Neuronal stem cell (in vitro differentiated cells): ENCODE results near the gene SPATA19.
A peak's percentile ranks its signal among the peaks of the same experiment; 100 is the strongest.
"Not testable (repeated sequence)": the region's sequence is repeated elsewhere in the genome, so short reads cannot be mapped to it uniquely, and the experiment has no call there.

Experiments
- DNase-seq: peaks from one replicate; pipeline ENCODE4 v3.0.0-alpha.2; 2013; ENCODE audit warnings: low spot score
- H2AFZ ChIP-seq: one replicate; pipeline ENCODE4 v1.6.1; 2013; ENCODE audit warnings: mild to moderate bottlenecking, low read length, inconsistent platforms
- H2AK5ac ChIP-seq: 2 replicates; pipeline ENCODE4 v1.6.1; 2013; ENCODE audit warnings: low read depth, mild to moderate bottlenecking, inconsistent platforms, low read length, moderate library complexity, mixed read lengths
- H2BK120ac ChIP-seq: 2 replicates; pipeline ENCODE4 v1.6.1; 2013; ENCODE audit warnings: low read depth, mild to moderate bottlenecking, inconsistent platforms, low read length, moderate library complexity, mixed read lengths
- H2BK12ac ChIP-seq: one replicate; pipeline ENCODE4 v1.6.1; 2013; ENCODE audit warnings: low read length, inconsistent platforms
- H2BK15ac ChIP-seq: 2 replicates; pipeline ENCODE4 v1.6.1; 2013; ENCODE audit warnings: mild to moderate bottlenecking, low read length, inconsistent platforms, mixed read lengths
- H2BK5ac ChIP-seq: one replicate; pipeline ENCODE4 v1.6.1; 2013; ENCODE audit warnings: inconsistent platforms, mild to moderate bottlenecking, low read length, moderate library complexity
- H3K14ac ChIP-seq: one replicate; pipeline ENCODE4 v1.6.1; 2013; ENCODE audit warnings: low read length, inconsistent platforms
- H3K18ac ChIP-seq: 2 replicates; pipeline ENCODE4 v1.6.1; 2013; ENCODE audit warnings: low read length, inconsistent platforms
- H3K23ac ChIP-seq: 2 replicates; pipeline ENCODE4 v1.6.1; 2013; ENCODE audit warnings: low read depth, mild to moderate bottlenecking, mixed read lengths, low read length, inconsistent platforms; ENCODE audit not compliant: poor library complexity
- H3K27ac ChIP-seq: replicated peaks from 3 replicates; pipeline ENCODE4 v1.5.1; 2013; ENCODE audit warnings: low read length, inconsistent platforms
- H3K27me3 ChIP-seq, 3 experiments: 2 replicates each; pipeline ENCODE4 v1.6.1; 2013; ENCODE audit warnings: low read length in 3 of 3, mild to moderate bottlenecking in 2 of 3, inconsistent platforms in 1 of 3, low read depth in 1 of 3, mixed read lengths in 1 of 3, moderate library complexity in 1 of 3; ENCODE audit not compliant: control insufficient read depth in 3 of 3, insufficient read depth in 3 of 3
- H3K36me3 ChIP-seq, 2 donors: replicated peaks in 1 of 2; 2 replicates each; pipeline ENCODE4 v1.6.1; 2013; ENCODE audit warnings: low read length in 2 of 2; ENCODE audit not compliant: control insufficient read depth in 2 of 2, insufficient read depth in 2 of 2
- H3K4ac ChIP-seq: 2 replicates; pipeline ENCODE4 v1.6.1; 2013; ENCODE audit warnings: inconsistent platforms, mild to moderate bottlenecking, low read length, moderate library complexity
- H3K4me1 ChIP-seq, 2 donors: 1 replicate in 1 of 2; 2 replicates in 1 of 2; pipeline ENCODE4 v1.6.1; 2013; ENCODE audit warnings: low read length in 2 of 2, low read depth in 1 of 2; ENCODE audit not compliant: control insufficient read depth in 2 of 2, insufficient read depth in 1 of 2
- H3K4me2 ChIP-seq: one replicate; pipeline ENCODE4 v1.6.1; 2013; ENCODE audit warnings: mild to moderate bottlenecking, low read length, inconsistent platforms; ENCODE audit not compliant: insufficient read depth, poor library complexity, severe bottlenecking
- H3K4me3 ChIP-seq, 2 donors: 2 replicates each; pipeline ENCODE4 v1.5.1; 2013; ENCODE audit warnings: low read length in 2 of 2, mild to moderate bottlenecking in 2 of 2, inconsistent platforms in 1 of 2, moderate library complexity in 1 of 2
- H3K79me1 ChIP-seq: one replicate; pipeline ENCODE4 v1.6.1; 2013; ENCODE audit warnings: low read depth, mild to moderate bottlenecking, inconsistent platforms, low read length, moderate library complexity
- H3K9ac ChIP-seq: one replicate; pipeline ENCODE4 v1.6.1; 2013; ENCODE audit warnings: mild to moderate bottlenecking, low read depth, low read length, inconsistent platforms; ENCODE audit not compliant: poor library complexity
- H3K9me3 ChIP-seq, 2 donors: replicated peaks in 1 of 2; 2 replicates each; pipeline versions ENCODE3 to v1.6.1; 2013; ENCODE audit warnings: low read length in 2 of 2, mild to moderate bottlenecking in 2 of 2, inconsistent platforms in 1 of 2, low read depth in 1 of 2, mixed read lengths in 1 of 2, moderate library complexity in 1 of 2; ENCODE audit not compliant: control insufficient read depth in 2 of 2, insufficient read depth in 1 of 2
- H4K8ac ChIP-seq: one replicate; pipeline ENCODE4 v1.6.1; 2013; ENCODE audit warnings: low read depth, mild to moderate bottlenecking, inconsistent platforms, low read length, moderate library complexity
- H4K91ac ChIP-seq: one replicate; pipeline ENCODE4 v1.6.1; 2013; ENCODE audit warnings: low read length, low read depth, mild to moderate bottlenecking, inconsistent platforms; ENCODE audit not compliant: poor library complexity
- WGBS, 2 donors: extraction: QIAGEN DNeasy Blood & Tissue Kit; methylation state at CpG; one replicate each; pipeline ENCODE4 v1.1.7; 2013; ENCODE audit warnings: missing lambda C conversion rate in 2 of 2, mixed read lengths in 1 of 2; ENCODE audit not compliant: insufficient read length in 2 of 2, insufficient replicate concordance in 1 of 2; ENCODE audit errors: extremely low coverage in 2 of 2; 5-methylcytosine and 5-hydroxymethylcytosine counted together

The SPATA19 gene

DNA sequence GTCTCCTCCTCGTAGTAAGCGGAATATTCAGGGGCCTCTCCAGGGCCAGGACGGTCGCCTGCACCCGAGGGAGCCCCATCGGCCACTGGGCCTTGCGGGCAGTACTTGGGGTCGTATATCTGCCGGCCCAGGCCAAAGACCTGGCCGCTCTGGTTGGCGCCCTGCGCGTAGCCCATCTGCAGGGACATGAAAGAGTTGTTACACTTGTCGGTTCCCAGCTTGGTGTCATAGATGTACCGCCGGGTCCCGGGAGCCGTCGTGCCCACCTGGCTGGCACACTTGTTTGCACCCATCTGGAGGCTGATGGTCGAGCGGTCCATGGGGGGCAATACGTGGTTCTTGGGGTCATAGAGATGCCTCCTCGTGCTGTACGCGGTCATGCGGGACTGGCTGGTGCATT lies 19.4 kb upstream of the SPATA19 start:
- Histone ChIP-seq H3K14ac (no peak overlapping the region), H2BK15ac (no peak overlapping the region), H3K23ac (peak overlapping the region; percentile 43), H3K79me1 (no peaks in the 10 kb centered on the region), H2AK5ac (peak overlapping the region; percentile 63), H3K9me3 (peaks cover 0 to 2% of the 10 kb centered on the region in 2 donors), H3K18ac (peak overlapping the region; percentile 48), H2BK5ac (no peak overlapping the region), H3K4ac (no peak overlapping the region), H2BK120ac (no peak overlapping the region), H3K4me2 (no peak overlapping the region), H3K27ac (no peak overlapping the region), H3K4me1 (no peaks in the 10 kb centered on the region), H2BK12ac (no peak overlapping the region), H3K27me3 (no peaks in the 10 kb centered on the region), H4K8ac (no peak overlapping the region), H2AFZ (no peak overlapping the region), H4K91ac (no peak overlapping the region), H3K9ac (no peak overlapping the region), H3K36me3 (no peaks in the 10 kb centered on the region), H3K4me3 (no peak overlapping the region)
- DNase-seq = no peak
- no CpG with 5 or more reads among the region's 26 CpGs for WGBS, 2 donors

DNA sequence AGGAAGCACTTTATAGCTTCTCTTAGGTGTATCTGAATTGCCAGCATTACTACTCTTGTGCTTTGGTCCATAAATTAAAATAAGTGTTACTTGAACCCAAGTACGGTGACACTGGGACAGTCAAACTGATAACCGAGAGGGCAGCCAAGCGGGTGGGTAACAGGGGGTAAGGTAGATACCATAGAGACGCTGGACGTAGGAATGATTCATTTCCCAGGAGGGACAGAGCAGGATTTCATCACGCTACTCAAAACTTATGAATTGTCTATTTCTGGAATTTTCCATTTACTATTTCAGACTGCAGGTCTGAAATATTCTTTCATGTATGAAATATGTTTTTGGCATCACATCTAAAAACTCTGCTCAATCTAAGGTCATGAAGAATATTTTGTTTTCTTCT lies 14.8 kb upstream of the SPATA19 start:
- no peak overlapping the region for H3K14ac ChIP-seq
- no peaks in the 10 kb centered on the region for H3K36me3 ChIP-seq
- no peaks in the 10 kb centered on the region for H3K79me1 ChIP-seq
- peaks cover 0 to 1% of the 10 kb centered on the region in 2 donors for H3K9me3 ChIP-seq
- no peak overlapping the region for H3K9ac ChIP-seq
- no peak overlapping the region for H2BK12ac ChIP-seq
- H2AFZ ChIP-seq = no peak overlapping the region
- no peak overlapping the region for H2BK15ac ChIP-seq
- H3K27me3 ChIP-seq = no peaks in the 10 kb centered on the region
- no peaks in the 10 kb centered on the region for H3K4me1 ChIP-seq
- no peak overlapping the region for H3K4me2 ChIP-seq
- DNase-seq = no peak
- no CpG with 5 or more reads among the region's 6 CpGs for WGBS, 2 donors
- H3K4me3 ChIP-seq = no peak overlapping the region
- no peak overlapping the region for H3K23ac ChIP-seq
- no peak overlapping the region for H2BK5ac ChIP-seq
- H3K27ac ChIP-seq = no peak overlapping the region
- H4K8ac ChIP-seq = no peak overlapping the region
- H4K91ac ChIP-seq = no peak overlapping the region
- H2AK5ac ChIP-seq = no peak overlapping the region
- H3K4ac ChIP-seq = no peak overlapping the region
- no peak overlapping the region for H2BK120ac ChIP-seq
- H3K18ac ChIP-seq = no peak overlapping the region

DNA sequence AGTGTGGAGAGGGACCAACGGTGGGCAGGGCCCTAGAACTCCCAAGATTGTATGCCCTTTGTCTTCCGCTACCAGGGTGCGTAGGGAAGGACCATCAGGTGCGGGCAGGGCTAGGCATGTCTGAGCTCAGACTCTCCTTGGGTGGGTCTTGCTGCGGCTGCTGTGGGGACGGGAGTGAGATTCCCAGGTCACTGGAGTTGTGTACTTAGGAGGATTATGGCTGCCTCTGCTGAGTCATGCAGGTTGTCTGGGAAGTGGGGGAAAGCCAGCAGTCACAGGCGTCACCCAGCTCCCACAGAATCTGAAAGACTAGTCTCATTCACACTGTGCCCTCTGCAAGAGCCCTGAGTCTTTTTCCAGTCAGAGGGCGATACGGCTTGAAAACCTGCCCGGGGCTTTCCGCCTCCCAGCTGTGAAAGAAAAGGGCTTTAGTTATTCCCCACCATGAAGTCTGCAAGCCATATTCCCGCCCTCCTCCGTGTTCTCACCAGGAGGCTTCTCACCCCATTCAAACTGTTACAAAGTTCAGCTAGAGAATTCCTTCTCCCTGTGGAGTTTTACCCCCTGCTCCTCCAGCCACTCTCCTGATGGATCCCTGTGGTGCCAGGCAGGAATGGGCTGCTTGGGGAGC lies 9.1 kb upstream of the SPATA19 start:
- not testable (repeated sequence) for H2BK12ac ChIP-seq, H3K27me3 ChIP-seq, H3K4me1 ChIP-seq, H2BK120ac ChIP-seq, H3K14ac ChIP-seq, H3K4me2 ChIP-seq, H4K8ac ChIP-seq, H4K91ac ChIP-seq, H3K9ac ChIP-seq, H3K4me3 ChIP-seq, H3K9me3 ChIP-seq, H3K36me3 ChIP-seq, DNase-seq, H2AK5ac ChIP-seq, H3K79me1 ChIP-seq, H2BK15ac ChIP-seq, H2BK5ac ChIP-seq, H3K4ac ChIP-seq
- Histone ChIP-seq H2AFZ (peak overlapping the region; percentile 59), H3K23ac (peak overlapping the region; percentile 2), H3K18ac (peak overlapping the region; percentile 20), H3K27ac (peak overlapping the region; percentile 31)
- no CpG with 5 or more reads among the region's 13 CpGs for WGBS, 2 donors

DNA sequence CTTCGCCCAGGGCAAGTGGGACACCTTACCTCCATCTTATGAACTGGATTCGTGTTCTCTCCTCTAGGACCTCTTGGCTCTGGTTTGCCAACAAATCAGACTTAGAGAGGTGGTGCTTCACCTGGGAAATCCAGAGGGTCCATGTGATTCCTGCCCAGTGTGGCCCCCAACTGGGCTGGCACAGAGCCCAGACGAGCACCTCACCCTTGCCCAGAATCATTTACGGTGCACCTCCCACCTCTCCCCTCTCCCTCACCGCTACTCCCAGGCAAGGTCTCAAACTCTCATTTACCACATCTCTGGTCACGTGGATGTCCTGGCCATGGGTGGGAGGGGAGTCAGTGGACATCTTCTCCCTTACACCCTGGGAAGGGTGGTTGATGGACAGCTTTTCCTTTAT lies 1.1 kb downstream of the SPATA19 start:
- H4K91ac ChIP-seq = no peak overlapping the region
- H2BK120ac ChIP-seq = no peak overlapping the region
- no peak overlapping the region for H2AFZ ChIP-seq
- H3K27me3 ChIP-seq = no peaks in the 10 kb centered on the region
- no CpG with 5 or more reads among the region's 6 CpGs for WGBS, 2 donors
- DNase-seq = no peak
- no peak overlapping the region for H3K4ac ChIP-seq
- no peak overlapping the region for H3K18ac ChIP-seq
- H2BK15ac ChIP-seq = no peak overlapping the region
- H3K79me1 ChIP-seq = no peaks in the 10 kb centered on the region
- no peak overlapping the region for H3K27ac ChIP-seq
- no peak overlapping the region for H2BK5ac ChIP-seq
- H3K23ac ChIP-seq = no peak overlapping the region
- H2AK5ac ChIP-seq = no peak overlapping the region
- H3K4me2 ChIP-seq = no peak overlapping the region
- H2BK12ac ChIP-seq = no peak overlapping the region
- no peak overlapping the region for H4K8ac ChIP-seq
- no peak overlapping the region for H3K14ac ChIP-seq
- H3K9ac ChIP-seq = no peak overlapping the region
- no peak overlapping the region for H3K4me3 ChIP-seq
- H3K4me1 ChIP-seq = no peaks in the 10 kb centered on the region
- H3K36me3 ChIP-seq = no peaks in the 10 kb centered on the region
- no peaks in the 10 kb centered on the region for H3K9me3 ChIP-seq
